Medulla oblongata (tissue), 1 donor: ENCODE data around the gene ZDHHC11B.
"Not testable (repeated sequence)": the region's sequence is repeated elsewhere in the genome, so short reads cannot be mapped to it uniquely, and the experiment has no call there.

Experiments used
- DNase-seq: peaks from one replicate; pipeline ENCODE4 v3.0.0-alpha.2; 2015; ENCODE audit errors: extremely low spot score

Gene ZDHHC11B

GRCh38 chr5:784428-785177 is at the start of gene ZDHHC11B:
Gene ZDHHC11B (minus strand): TSS chr5:784729. CDS start chr5:766919, 17,810 bp downstream.
- not testable (repeated sequence) for DNase-seq

GRCh38 chr5:834013-834412 is 49.5 kb upstream of the ZDHHC11B start:
- DNase-seq: not testable (repeated sequence)

- not testable (repeated sequence) for DNase-seq
These were observed 43.7 kb upstream of the ZDHHC11B start for GRCh38 chr5:828194-828593.

GRCh38 chr5:825544-825943 is 41.0 kb upstream of the ZDHHC11B start:
- not testable (repeated sequence) for DNase-seq

GRCh38 chr5:821504-821903 is 37.0 kb upstream of the ZDHHC11B start:
- DNase-seq: no peak

- no peak for DNase-seq
These were observed 35.7 kb upstream of the ZDHHC11B start for GRCh38 chr5:820245-820644.

GRCh38 chr5:819078-819477 is 34.5 kb upstream of the ZDHHC11B start:
- no peak for DNase-seq

- DNase-seq: no peak
These were observed 31.6 kb upstream of the ZDHHC11B start for GRCh38 chr5:816176-816575.

GRCh38 chr5:815449-815848 is 30.9 kb upstream of the ZDHHC11B start:
- no peak for DNase-seq

- not testable (repeated sequence) for DNase-seq
These were observed 29.0 kb upstream of the ZDHHC11B start for GRCh38 chr5:813575-813974.

GRCh38 chr5:811384-811783 is 26.9 kb upstream of the ZDHHC11B start:
- not testable (repeated sequence) for DNase-seq

GRCh38 chr5:807719-808514 is 23.4 kb upstream of the ZDHHC11B start:
- not testable (repeated sequence) for DNase-seq

- no peak for DNase-seq
These were observed 16.9 kb upstream of the ZDHHC11B start for GRCh38 chr5:801472-801871.

GRCh38 chr5:801055-801454 is 16.5 kb upstream of the ZDHHC11B start:
- DNase-seq: not testable (repeated sequence)

- DNase-seq: not testable (repeated sequence)
These were observed 14.1 kb upstream of the ZDHHC11B start for GRCh38 chr5:798505-799138.

- not testable (repeated sequence) for DNase-seq
These were observed 13.5 kb upstream of the ZDHHC11B start for GRCh38 chr5:797986-798385.

GRCh38 chr5:795873-796272 is 11.3 kb upstream of the ZDHHC11B start:
- not testable (repeated sequence) for DNase-seq

- not testable (repeated sequence) for DNase-seq
These were observed 10.4 kb upstream of the ZDHHC11B start for GRCh38 chr5:794948-795347.

- not testable (repeated sequence) for DNase-seq
These were observed 4.2 kb upstream of the ZDHHC11B start for GRCh38 chr5:788703-789102.

GRCh38 chr5:787857-788233 is 3.3 kb upstream of the ZDHHC11B start:
- DNase-seq: not testable (repeated sequence)

- not testable (repeated sequence) for DNase-seq
These were observed 2.8 kb upstream of the ZDHHC11B start for GRCh38 chr5:787224-787856.

- DNase-seq: not testable (repeated sequence)
These were observed 714 bp upstream of the ZDHHC11B start for GRCh38 chr5:785181-785705.
